Upper lobe of left lung (tissue), 4 donors: Measurements from ENCODE around the gene PSD2.

Experiments
- EP300 ChIP-seq, 4 donors: sonication (generic); formaldehyde crosslinking; IDR thresholded peaks; one replicate each; pipeline ENCODE4 v1.5.1; 2017; ENCODE audit warnings: antibody characterized with exemption in 4 of 4, control low read depth in 2 of 4
- POLR2A ChIP-seq, 4 donors: fragments of 450-650 bp; IDR thresholded peaks; one replicate each; pipeline ENCODE4 v1.5.1; 2016 to 2017; ENCODE audit warnings: antibody characterized with exemption in 4 of 4, mild to moderate bottlenecking in 2 of 4

GRCh38 chr5:139862313-139862712, 66.7 kb downstream of the PSD2 start:
- TF ChIP-seq EP300 (IDR thresholded peaks at IDR 0.05) (no peak), POLR2A (IDR thresholded peaks at IDR 0.05) (no peak)
